Posterior vena cava (tissue), 2 donors: Measurements from ENCODE around the gene RETREG1. TPM values are rescaled to one million over a fixed set of nuclear protein-coding genes. Genes with fewer than 3 reads are reported as not detected.
"Not testable (repeated sequence)": the region's sequence is repeated elsewhere in the genome, so short reads cannot be mapped to it uniquely, and the experiment has no call there.

Experiments
- DNase-seq: peaks from one replicate; pipeline ENCODE4 v3.0.0-alpha.2; 2020; ENCODE audit warnings: low spot score
- intact Hi-C, 2 donors: fragments of 100-400 bp; cut with DNase I; formaldehyde crosslinking; loops; one replicate each; pipeline versions ENCODE4 v1.14.1 to v1.14.2; 2022 to 2023
- total RNA-seq, 2 donors: library from RNA; stranded (reverse); fragmentation: NEBNext Ultra II Directional; extraction: Animal tissue kit (Norgen Biotek cat#: 25700); gene quantifications; one replicate each; pipeline ENCODE4 v1.2.1, GENCODE V29; 2021
- donor health status: DM: yes; HTN: yes; CAD: no.
- donor health status: DM: yes; HTN: yes; CAD: no.

Gene RETREG1
- total RNA-seq, 2 donors from 2014 or later, result 5.4 to 10.9 TPM

GRCh38 chr5:16564248-16564867 lies 52.4 kb downstream of the RETREG1 start:
- intact Hi-C loops, result no loop called here
- DNase-seq, result no peak

GRCh38 chr5:16563686-16564085 lies 53.1 kb downstream of the RETREG1 start:
- intact Hi-C loops, result no loop called here
- DNase-seq, result no peak

- intact Hi-C loops, result no loop called here
These were observed 55.1 kb downstream of the RETREG1 start for GRCh38 chr5:16561660-16562059.

GRCh38 chr5:16559702-16560101 lies 57.1 kb downstream of the RETREG1 start:
- intact Hi-C loops, result loop anchor here in 1 of 2 donors (10.0 kb wide), 1 partner anchor 65 kb away; no protein-coding TSS in a partner anchor
- DNase-seq, result no peak

More at GRCh38 chr5:16561660-16562059, 55.1 kb downstream of the RETREG1 start:
- no peak for DNase-seq

- intact Hi-C loops, result loop anchor here in 1 of 2 donors (10.0 kb wide), 1 partner anchor 64 kb away; no protein-coding TSS in a partner anchor
- no peak for DNase-seq
These were observed 57.7 kb downstream of the RETREG1 start for GRCh38 chr5:16558984-16559629.

GRCh38 chr5:16557477-16557876 lies 59.3 kb downstream of the RETREG1 start:
- intact Hi-C loops, result loop anchor here in 1 of 2 donors (10.0 kb wide), 1 partner anchor 63 kb away; no protein-coding TSS in a partner anchor

GRCh38 chr5:16554110-16554509 lies 62.7 kb downstream of the RETREG1 start:
- no peak for DNase-seq
- intact Hi-C loops, result loop anchor here in 1 of 2 donors (10.0 kb wide), 1 partner anchor 59 kb away; no protein-coding TSS in a partner anchor

More at GRCh38 chr5:16557477-16557876, 59.3 kb downstream of the RETREG1 start:
- no peak for DNase-seq

- DNase-seq, result peak; percentile 89
- intact Hi-C loops, result loop anchor here in 1 of 2 donors (10.0 kb wide), 1 partner anchor 58 kb away; no protein-coding TSS in a partner anchor
These were observed 64.0 kb downstream of the RETREG1 start for GRCh38 chr5:16552666-16553343.

GRCh38 chr5:16551628-16552027 lies 65.2 kb downstream of the RETREG1 start:
- DNase-seq, result no peak
- intact Hi-C loops, result loop anchor here in 1 of 2 donors (10.0 kb wide), 1 partner anchor 57 kb away; no protein-coding TSS in a partner anchor

GRCh38 chr5:16550316-16550952 lies 66.4 kb downstream of the RETREG1 start:
- no peak for DNase-seq
- intact Hi-C loops, result loop anchor here (1.0 to 10.0 kb wide), 2 partner anchors 43 to 56 kb away; no protein-coding TSS in a partner anchor

GRCh38 chr5:16549491-16550206 lies 67.1 kb downstream of the RETREG1 start:
- DNase-seq, result no peak
- intact Hi-C loops, result loop anchor here (1.0 to 10.0 kb wide), 2 partner anchors 44 to 55 kb away; no protein-coding TSS in a partner anchor

GRCh38 chr5:16548812-16549211 lies 68.0 kb downstream of the RETREG1 start:
- DNase-seq, result no peak
- intact Hi-C loops, result no loop called here

GRCh38 chr5:16548115-16548514 lies 68.7 kb downstream of the RETREG1 start:
- intact Hi-C loops, result no loop called here
- no peak for DNase-seq

- no peak for DNase-seq
- intact Hi-C loops, result no loop called here
These were observed 69.5 kb downstream of the RETREG1 start for GRCh38 chr5:16547200-16547842.

GRCh38 chr5:16546732-16547131 lies 70.1 kb downstream of the RETREG1 start:
- intact Hi-C loops, result no loop called here
- no peak for DNase-seq

- DNase-seq, result no peak
- intact Hi-C loops, result no loop called here
These were observed 72.0 kb downstream of the RETREG1 start for GRCh38 chr5:16544607-16545374.

- DNase-seq, intact Hi-C loops: not testable (repeated sequence)
These were observed 73.6 kb downstream of the RETREG1 start for GRCh38 chr5:16543206-16543605.
